ENCODE results near the gene A2ML1.
"Not testable (repeated sequence)": the region's sequence is repeated elsewhere in the genome, so short reads cannot be mapped to it uniquely, and the experiment has no call there.

Gene A2ML1

GRCh38 chr12:8785499-8785898, 36.9 kb upstream of the A2ML1 start:
- TF ChIP-seq CTCF (IDR thresholded peaks at IDR 0.05; ENCODE audit: borderline replicate concordance, insufficient read depth, low read depth, low read length) = no peak
- H3K4me3 ChIP-seq (ENCODE audit: low read depth, low read length) = no peak overlapping the region

GRCh38 chr12:8787206-8787605, 35.2 kb upstream of the A2ML1 start:
- not testable (repeated sequence) for H3K4me3 ChIP-seq (ENCODE audit: low read depth, low read length)

- peak overlapping the region; percentile 53 for H3K4me3 ChIP-seq (ENCODE audit: low read depth, low read length)
Measured at GRCh38 chr12:8788706-8789105, 33.7 kb upstream of the A2ML1 start.

- H3K4me3 ChIP-seq (ENCODE audit: low read depth, low read length) = not testable (repeated sequence)
Measured at GRCh38 chr12:8789341-8790013, 32.9 kb upstream of the A2ML1 start.

- H3K4me3 ChIP-seq (ENCODE audit: low read depth, low read length) = not testable (repeated sequence)
Measured at GRCh38 chr12:8793226-8793625, 29.2 kb upstream of the A2ML1 start.

- H3K4me3 ChIP-seq (ENCODE audit: low read depth, low read length) = not testable (repeated sequence)
Measured at GRCh38 chr12:8794611-8795010, 27.8 kb upstream of the A2ML1 start.

- TF ChIP-seq CTCF (IDR thresholded peaks at IDR 0.05; ENCODE audit: borderline replicate concordance, insufficient read depth, low read depth, low read length) = no peak
- H3K4me3 ChIP-seq (ENCODE audit: low read depth, low read length) = no peak overlapping the region
Measured at GRCh38 chr12:8796831-8797626, 25.4 kb upstream of the A2ML1 start.

- H3K4me3 ChIP-seq (ENCODE audit: low read depth, low read length) = not testable (repeated sequence)
Measured at GRCh38 chr12:8801213-8801612, 21.2 kb upstream of the A2ML1 start.

- H3K4me3 ChIP-seq (ENCODE audit: low read depth, low read length) = not testable (repeated sequence)
Measured at GRCh38 chr12:8804833-8805232, 17.6 kb upstream of the A2ML1 start.

- H3K4me3 ChIP-seq (ENCODE audit: low read depth, low read length) = not testable (repeated sequence)
Measured at GRCh38 chr12:8805487-8805886, 16.9 kb upstream of the A2ML1 start.

- not testable (repeated sequence) for H3K4me3 ChIP-seq (ENCODE audit: low read depth, low read length)
Measured at GRCh38 chr12:8807084-8807483, 15.3 kb upstream of the A2ML1 start.

GRCh38 chr12:8810112-8810511, 12.3 kb upstream of the A2ML1 start:
- H3K4me3 ChIP-seq (ENCODE audit: low read depth, low read length) = not testable (repeated sequence)

Data from GM12875 (cell line).